GM18909 (cell line): ENCODE results near the gene GPRC5C.

Source experiments
- ATAC-seq: cut with Tn5 transposase; IDR thresholded peaks from one replicate; pipeline ENCODE4 v1.9.1; 2021; ENCODE audit warnings: mild to moderate bottlenecking; ENCODE audit not compliant: unreplicated experiment, poor library complexity

Gene GPRC5C

DNA sequence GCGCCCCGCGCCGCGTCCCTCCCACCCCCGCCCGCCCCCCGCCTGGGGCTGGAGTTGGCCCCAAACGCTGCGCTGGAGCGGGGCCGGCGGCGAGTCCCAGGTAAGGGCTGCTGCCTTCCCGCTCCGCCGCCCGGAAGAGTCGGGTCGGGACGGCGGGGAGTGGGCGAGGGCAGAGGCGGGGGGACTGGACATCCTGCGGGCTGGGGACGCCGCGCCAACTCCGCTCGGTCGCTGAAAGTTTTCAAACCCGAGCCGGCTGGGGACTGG lies 469 bp downstream of the GPRC5C start:
- ATAC-seq: no peak

- ATAC-seq: no peak
These were observed 991 bp downstream of the GPRC5C start for GRCh38 chr17:74432766-74433391.

GRCh38 chr17:74433421-74434121 lies 1.7 kb downstream of the GPRC5C start:
- ATAC-seq: no peak

DNA sequence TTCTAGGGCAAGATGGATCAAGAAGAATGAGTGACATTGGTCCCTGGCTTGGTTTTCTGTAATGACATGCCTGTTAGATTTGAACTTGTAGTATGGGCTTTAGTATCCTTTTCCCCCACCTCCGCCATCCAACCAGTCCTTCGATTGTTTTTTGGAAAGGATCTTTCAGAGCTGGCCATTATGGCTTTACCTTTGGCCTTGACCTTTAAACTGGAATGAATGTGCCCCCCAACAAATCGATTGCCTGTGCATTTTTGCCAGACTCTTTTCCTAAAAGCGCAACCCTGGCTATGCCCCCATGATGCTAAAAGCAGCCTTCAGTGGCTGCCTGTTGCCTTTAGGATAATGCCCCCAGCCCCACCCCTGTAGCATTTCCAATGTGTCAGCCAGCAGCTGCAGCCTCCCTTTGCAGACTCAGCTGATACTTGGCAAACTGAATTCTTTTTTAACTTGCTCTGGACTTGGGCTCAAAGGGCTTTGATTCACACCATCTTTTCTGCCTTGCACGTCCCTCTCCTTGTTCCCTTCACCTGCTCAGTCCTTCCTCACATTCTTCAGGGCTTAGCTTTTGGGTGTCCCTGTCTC lies 4.0 kb downstream of the GPRC5C start:
- no peak for ATAC-seq

GRCh38 chr17:74437702-74438101 lies 5.8 kb downstream of the GPRC5C start:
- no peak for ATAC-seq

DNA sequence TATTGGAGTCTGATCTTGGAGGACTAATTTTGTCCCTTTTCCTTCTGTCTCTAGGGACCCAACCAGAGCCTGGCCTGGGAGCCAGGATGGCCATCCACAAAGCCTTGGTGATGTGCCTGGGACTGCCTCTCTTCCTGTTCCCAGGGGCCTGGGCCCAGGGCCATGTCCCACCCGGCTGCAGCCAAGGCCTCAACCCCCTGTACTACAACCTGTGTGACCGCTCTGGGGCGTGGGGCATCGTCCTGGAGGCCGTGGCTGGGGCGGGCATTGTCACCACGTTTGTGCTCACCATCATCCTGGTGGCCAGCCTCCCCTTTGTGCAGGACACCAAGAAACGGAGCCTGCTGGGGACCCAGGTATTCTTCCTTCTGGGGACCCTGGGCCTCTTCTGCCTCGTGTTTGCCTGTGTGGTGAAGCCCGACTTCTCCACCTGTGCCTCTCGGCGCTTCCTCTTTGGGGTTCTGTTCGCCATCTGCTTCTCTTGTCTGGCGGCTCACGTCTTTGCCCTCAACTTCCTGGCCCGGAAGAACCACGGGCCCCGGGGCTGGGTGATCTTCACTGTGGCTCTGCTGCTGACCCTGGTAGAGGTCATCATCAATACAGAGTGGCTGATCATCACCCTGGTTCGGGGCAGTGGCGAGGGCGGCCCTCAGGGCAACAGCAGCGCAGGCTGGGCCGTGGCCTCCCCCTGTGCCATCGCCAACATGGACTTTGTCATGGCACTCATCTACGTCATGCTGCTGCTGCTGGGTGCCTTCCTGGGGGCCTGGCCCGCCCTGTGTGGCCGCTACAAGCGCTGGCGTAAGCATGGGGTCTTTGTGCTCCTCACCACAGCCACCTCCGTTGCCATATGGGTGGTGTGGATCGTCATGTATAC lies 8.0 kb downstream of the GPRC5C start:
- no peak for ATAC-seq

DNA sequence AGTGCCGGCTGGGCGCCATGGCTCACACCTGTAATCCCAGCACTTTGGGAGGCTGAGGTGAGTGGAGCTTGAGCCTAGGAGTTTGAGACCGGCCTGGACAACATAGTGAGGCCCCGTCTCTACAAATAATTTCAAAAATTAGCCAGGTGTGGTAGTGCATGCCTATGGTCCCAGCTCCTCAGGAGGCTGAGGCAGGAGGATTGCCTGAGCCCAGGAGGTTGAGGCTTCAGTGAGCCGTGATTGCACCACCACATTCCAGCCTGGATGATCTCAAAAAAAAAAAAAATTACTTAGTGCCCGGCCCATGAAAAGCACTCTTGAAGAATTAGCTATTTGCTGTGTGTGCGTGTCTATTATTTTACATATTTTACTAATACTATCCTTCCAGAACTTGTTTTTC lies 9.6 kb downstream of the GPRC5C start:
- ATAC-seq: no peak

GRCh38 chr17:74442291-74442669 lies 10.4 kb downstream of the GPRC5C start:
- peak; percentile 9 for ATAC-seq

DNA sequence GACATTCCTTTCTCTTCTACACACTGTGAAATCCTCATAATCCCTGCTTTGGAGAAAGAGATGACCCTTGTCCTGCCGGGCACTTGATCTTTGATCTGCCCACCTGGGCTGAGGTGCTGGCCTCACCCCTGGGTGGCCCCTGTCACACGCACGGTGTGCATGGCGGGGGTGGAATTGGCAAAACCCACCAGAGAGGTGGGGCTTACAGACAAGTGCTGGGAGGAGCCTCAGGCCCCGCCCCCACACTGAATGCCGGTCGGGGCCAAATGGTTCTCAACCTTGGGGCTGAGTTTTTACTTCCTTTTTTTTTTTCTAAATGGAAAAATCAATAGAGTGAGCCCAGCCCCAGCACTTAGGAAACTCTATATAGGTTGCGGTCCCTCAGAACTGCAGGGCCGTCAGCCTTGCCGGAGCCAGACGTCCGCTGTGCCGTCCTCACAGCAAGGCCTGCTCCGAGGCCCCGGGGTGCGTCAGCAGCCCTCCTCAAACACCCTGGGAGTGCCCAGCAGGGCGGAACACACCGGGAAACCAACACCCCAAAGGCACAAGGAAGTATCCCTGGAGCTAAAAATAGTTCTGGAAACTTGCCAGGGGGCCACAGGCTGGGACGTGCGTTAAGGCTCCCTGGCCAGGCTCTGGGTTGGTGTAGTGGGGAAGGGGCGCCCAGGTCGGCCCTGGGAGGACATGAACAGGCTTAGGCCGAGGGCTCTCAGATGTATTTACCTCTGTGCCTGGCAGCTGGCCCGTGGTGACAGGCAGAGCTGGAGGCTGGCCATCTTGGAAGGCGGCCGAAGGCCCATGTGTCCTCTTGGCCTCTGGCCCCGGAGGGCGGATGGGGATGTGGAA lies 11.0 kb downstream of the GPRC5C start:
- peak; percentile 71 for ATAC-seq

DNA sequence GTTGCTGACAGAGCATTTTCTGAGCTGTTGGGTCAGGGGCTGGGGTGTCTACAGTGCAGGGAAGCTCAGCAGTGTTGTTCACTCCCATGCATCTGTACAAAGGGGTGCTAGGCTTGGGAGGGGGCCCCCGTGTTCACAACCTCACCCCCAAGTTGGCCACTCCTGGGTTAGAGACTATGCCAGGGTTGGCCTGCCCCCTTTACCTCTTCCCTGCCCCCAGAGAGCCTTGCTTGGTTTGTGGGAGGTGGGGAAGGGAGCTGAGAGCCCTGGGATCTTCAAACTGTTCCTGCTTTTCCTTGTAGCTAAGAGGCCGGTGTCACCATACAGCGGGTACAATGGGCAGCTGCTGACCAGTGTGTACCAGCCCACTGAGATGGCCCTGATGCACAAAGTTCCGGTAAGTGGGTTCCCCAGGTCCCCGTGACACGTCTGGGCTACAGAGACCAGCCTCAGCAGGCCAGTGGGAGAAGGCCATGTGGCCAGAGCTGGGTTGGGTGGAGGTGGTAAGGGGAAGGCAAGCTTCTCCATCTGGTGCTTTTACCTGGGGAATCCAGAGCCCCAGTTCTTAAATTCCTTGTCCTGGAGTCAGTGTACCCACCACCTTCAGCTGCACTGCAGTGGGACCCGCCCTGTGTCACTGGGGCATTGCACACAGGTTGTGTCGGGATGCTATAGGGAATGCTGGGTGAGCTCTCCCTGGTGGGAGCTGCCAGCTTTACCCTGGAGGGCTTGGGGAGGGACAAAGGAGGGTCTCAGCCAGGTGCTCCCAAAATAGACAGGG lies 11.8 kb downstream of the GPRC5C start:
- ATAC-seq: no peak

- ATAC-seq: no peak
These were observed 12.5 kb downstream of the GPRC5C start for GRCh38 chr17:74444406-74444805.

- no peak for ATAC-seq
These were observed 13.3 kb downstream of the GPRC5C start for GRCh38 chr17:74445158-74445557.

DNA sequence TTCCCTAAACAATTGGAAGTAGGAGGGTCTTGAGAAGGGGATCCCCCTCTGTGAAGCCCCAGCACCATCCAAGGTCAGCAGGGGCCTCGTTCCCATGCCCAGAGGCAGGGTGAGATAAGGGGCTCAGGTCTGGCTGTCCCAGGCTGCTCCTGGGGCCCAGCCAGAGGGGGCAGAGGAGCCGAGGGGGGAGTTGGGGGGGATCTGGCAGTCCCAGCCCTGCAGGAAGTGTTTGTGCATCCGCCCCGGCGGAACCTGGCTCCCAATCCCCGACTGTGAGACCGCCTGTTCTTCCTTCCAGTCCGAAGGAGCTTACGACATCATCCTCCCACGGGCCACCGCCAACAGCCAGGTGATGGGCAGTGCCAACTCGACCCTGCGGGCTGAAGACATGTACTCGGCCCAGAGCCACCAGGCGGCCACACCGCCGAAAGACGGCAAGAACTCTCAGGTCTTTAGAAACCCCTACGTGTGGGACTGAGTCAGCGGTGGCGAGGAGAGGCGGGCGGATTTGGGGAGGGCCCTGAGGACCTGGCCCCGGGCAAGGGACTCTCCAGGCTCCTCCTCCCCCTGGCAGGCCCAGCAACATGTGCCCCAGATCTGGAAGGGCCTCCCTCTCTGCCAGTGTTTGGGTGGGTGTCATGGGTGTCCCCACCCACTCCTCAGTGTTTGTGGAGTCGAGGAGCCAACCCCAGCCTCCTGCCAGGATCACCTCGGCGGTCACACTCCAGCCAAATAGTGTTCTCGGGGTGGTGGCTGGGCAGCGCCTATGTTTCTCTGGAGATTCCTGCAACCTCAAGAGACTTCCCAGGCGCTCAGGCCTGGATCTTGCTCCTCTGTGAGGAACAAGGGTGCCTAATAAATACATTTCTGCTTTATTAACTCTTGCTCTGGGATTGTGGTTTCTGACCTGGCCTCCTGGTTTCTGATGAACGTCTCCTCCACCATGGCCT lies 14.9 kb downstream of the GPRC5C start:
- no peak for ATAC-seq

DNA sequence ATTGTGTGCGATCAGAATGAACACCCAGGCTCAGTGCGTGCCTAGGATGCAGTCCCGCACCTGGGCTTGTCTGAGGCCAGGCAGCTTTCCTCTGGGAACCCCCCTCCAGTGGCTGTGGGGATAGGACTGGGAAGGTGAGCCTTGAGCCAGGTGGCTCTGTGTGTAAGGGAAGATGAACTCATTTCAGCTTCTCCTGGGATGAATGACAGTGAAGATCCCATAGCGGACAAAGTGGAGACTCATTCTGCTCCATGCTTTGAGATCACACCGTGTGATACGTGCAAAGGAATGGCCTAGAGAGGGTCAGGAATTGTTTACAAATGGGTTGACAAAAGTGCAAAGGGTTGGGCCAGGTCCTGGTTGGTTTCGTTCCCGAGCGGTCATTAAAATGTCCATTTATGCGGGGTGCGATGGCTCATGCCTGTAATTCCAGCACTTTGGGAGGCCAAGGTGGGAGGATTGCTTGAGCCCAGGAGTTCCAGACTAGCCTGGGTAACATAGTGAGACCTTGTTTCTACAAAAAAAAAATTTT lies 15.8 kb downstream of the GPRC5C start:
- ATAC-seq: no peak

- ATAC-seq: no peak
These were observed 16.9 kb downstream of the GPRC5C start for GRCh38 chr17:74448756-74449155.

DNA sequence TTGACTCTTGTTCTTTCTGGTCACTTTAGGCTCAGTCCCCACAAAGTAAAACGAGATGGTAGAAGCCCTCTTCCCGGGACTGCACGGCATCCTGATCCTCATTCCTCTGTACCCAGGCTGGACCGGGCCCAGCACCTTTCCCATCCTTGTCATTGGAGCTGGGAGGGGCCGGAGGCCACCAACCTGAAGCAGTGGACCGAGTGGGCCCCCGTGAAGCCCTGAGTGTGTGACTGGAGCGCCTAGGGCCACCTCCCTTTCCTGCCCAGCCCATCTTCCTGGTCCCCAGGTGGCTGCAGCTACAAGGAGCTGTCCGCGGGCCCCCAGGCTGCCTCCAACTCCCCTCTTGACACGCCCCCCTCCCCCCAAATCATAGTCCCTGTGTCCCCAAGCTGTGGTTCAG lies 17.4 kb downstream of the GPRC5C start:
- no peak for ATAC-seq

GRCh38 chr17:74449773-74450172 lies 17.9 kb downstream of the GPRC5C start:
- ATAC-seq: no peak

- ATAC-seq: no peak
These were observed 18.3 kb downstream of the GPRC5C start for GRCh38 chr17:74450231-74450630.
